ENCODE measurements around the gene FOXO1. TPM values are rescaled to one million over a fixed set of nuclear protein-coding genes. Genes with fewer than 3 reads are reported as not detected.

FOXO1 gene
- total RNA-seq, 2 donors from 2014 or later, result 41.7 to 60.9 TPM

DNA sequence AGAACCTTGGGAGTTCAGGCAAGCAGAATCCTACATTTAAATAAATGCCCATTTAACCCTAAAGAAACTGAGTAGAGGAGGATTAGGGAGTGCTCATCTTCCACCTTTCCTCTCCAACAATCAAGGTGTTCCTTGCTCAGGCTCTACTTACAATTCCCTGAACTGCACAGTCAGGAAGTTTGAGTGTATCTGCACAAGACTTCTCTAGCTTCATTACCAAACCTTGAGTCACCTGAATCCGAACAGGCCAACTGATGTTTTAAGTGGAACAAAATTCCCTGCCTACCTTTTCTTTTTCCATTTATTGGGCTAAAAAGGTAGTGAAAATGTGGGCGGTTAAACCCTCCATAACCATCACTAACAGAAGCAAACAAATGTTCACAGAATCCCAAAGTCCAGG, 78.3 kb downstream of the FOXO1 start:
- no peak for ATAC-seq (ENCODE audit: insufficient number of reproducible peaks, low FRiP score, low read depth)
- peaks cover 21 to 56% of the 10 kb centered on the region in 2 donors for H3K4me1 ChIP-seq (ENCODE audit: control insufficient read depth in 1 of 2, low read depth in 2 of 2)
- no peak overlapping the region for H3K27ac ChIP-seq
- H3K27me3 ChIP-seq (replicated peaks; ENCODE audit: insufficient read depth), result no peaks in the 10 kb centered on the region
- DNase-seq (ENCODE audit: low spot score), result no peak
- H3K4me3 ChIP-seq, result no peak overlapping the region
- no peaks in the 10 kb centered on the region for H3K9me3 ChIP-seq
- TF ChIP-seq, protein P1, sequence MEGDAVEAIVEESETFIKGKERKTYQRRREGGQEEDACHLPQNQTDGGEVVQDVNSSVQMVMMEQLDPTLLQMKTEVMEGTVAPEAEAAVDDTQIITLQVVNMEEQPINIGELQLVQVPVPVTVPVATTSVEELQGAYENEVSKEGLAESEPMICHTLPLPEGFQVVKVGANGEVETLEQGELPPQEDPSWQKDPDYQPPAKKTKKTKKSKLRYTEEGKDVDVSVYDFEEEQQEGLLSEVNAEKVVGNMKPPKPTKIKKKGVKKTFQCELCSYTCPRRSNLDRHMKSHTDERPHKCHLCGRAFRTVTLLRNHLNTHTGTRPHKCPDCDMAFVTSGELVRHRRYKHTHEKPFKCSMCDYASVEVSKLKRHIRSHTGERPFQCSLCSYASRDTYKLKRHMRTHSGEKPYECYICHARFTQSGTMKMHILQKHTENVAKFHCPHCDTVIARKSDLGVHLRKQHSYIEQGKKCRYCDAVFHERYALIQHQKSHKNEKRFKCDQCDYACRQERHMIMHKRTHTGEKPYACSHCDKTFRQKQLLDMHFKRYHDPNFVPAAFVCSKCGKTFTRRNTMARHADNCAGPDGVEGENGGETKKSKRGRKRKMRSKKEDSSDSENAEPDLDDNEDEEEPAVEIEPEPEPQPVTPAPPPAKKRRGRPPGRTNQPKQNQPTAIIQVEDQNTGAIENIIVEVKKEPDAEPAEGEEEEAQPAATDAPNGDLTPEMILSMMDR (IDR thresholded peaks at IDR 0.05), result no peak
- no peaks in the 10 kb centered on the region for H3K36me3 ChIP-seq

DNA sequence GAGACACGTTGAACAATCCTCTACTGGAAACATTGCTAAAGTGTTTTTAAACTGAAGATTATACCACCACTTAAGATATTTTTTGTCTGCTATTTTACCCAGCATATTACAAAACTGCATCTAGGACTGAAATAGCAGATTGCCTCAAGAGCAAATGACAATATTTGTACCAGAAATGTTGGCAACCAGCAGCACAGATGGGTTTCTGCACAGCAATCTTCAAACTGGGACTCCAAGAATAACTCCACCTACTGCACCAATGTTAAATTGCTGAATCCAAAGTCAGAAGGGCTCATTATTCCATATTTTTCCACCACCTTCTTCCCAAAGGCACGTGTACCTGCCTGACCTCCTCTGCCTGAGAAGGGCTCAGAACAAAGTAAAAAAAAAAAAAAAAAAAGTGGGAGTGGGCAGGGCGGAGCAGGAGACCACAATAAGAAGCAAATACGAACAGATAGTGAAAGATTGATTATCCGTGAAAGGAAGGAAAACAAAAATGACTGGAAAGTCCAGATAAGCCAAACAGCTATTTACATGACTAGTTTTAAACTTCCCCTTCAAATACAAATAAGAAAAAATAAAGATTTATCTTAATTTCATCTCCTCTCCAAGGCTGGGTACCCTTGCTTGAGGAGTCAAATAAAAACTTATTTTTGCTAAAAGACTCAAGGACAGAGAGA, 79.4 kb downstream of the FOXO1 start:
- ATAC-seq (ENCODE audit: insufficient number of reproducible peaks, low FRiP score, low read depth), result no peak
- DNase-seq (ENCODE audit: low spot score), result no peak
- peaks cover 21 to 56% of the 10 kb centered on the region in 2 donors for H3K4me1 ChIP-seq (ENCODE audit: control insufficient read depth in 1 of 2, low read depth in 2 of 2)
- no peaks in the 10 kb centered on the region for H3K36me3 ChIP-seq
- no peak overlapping the region for H3K27ac ChIP-seq
- H3K4me3 ChIP-seq, result no peak overlapping the region
- no peaks in the 10 kb centered on the region for H3K9me3 ChIP-seq
- no peaks in the 10 kb centered on the region for H3K27me3 ChIP-seq (replicated peaks; ENCODE audit: insufficient read depth)
- TF ChIP-seq, protein P1 (IDR thresholded peaks at IDR 0.05), result no peak

DNA sequence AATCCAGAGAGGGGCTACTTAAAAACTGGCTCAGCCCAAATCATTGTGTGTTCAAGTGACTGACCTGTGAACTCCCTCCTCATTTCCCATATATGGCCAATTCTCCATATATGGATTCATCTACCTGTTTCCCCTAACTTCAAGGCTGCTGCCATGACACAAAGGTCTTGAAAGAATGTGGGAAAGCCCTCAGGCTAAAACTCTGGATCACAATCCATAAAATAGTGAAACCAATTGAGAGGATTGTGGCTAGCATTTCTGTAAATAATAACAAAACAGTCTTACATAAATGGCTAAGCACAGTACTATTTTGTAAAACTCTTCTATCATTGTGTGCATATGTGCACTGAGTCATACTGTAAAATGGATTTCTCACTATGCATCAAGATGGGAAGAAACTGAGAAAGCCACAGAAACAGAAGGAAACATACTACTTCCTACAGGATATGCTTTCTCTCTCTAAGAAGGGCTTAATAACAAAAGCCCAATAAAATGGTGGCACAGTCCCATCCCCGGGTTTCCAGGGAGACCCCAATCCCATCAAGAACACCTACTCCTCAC, 80.5 kb downstream of the FOXO1 start:
- no peaks in the 10 kb centered on the region for H3K36me3 ChIP-seq
- DNase-seq (ENCODE audit: low spot score), result no peak
- H3K4me3 ChIP-seq, result no peak overlapping the region
- no peak for ATAC-seq (ENCODE audit: insufficient number of reproducible peaks, low FRiP score, low read depth)
- H3K27ac ChIP-seq, result no peak overlapping the region
- H3K4me1 ChIP-seq (ENCODE audit: control insufficient read depth in 1 of 2, low read depth in 2 of 2), result peaks cover 21 to 56% of the 10 kb centered on the region in 2 donors
- TF ChIP-seq, protein P1 (IDR thresholded peaks at IDR 0.05), result no peak
- no peaks in the 10 kb centered on the region for H3K27me3 ChIP-seq (replicated peaks; ENCODE audit: insufficient read depth)
- no peaks in the 10 kb centered on the region for H3K9me3 ChIP-seq

DNA sequence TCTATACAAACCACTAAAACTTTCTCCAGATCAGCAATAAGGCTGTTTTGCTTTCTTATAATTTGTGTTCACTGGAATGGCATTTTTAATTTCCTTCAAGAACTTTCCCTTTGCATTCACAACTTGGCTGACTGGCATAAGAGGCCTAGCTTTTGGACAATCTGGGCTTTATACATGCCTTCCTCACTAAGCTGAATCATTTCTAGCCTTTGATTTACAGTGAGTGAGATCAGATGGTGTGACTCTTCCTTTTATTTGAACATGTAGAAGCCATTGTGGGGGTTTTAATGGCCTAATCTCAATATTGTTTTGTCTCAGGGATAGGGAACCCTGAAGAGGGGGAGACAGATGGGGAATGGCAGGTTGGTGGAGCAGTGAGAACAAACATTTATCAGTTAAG, 82.7 kb downstream of the FOXO1 start:
- TF ChIP-seq, protein P1 (IDR thresholded peaks at IDR 0.05), result no peak
- no peak overlapping the region for H3K27ac ChIP-seq
- no peak for DNase-seq (ENCODE audit: low spot score)
- ATAC-seq (ENCODE audit: insufficient number of reproducible peaks, low FRiP score, low read depth), result no peak
- H3K4me3 ChIP-seq, result no peak overlapping the region
- H3K27me3 ChIP-seq (replicated peaks; ENCODE audit: insufficient read depth), result no peaks in the 10 kb centered on the region
- H3K36me3 ChIP-seq, result no peaks in the 10 kb centered on the region
- peaks cover 18 to 51% of the 10 kb centered on the region in 2 donors for H3K4me1 ChIP-seq (ENCODE audit: control insufficient read depth in 1 of 2, low read depth in 2 of 2)
- no peaks in the 10 kb centered on the region for H3K9me3 ChIP-seq

DNA sequence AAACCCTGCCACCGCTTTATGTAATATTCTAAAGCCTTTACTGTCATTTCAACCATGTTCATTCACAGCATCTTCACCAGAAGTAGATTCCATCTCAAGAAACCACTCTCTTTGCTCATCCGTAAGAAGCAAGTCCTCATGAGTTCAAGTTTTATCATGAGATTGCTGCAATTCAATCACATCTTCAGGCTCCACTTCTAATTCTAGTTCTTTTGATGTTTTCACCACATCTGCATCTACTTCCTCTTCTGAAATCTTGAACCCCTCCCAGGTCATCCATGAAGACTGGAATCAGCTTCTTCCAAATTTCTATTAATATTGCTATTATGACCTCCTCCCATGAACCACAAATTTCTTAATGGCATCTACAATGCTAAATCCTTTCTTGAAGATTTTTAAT, 83.9 kb downstream of the FOXO1 start:
- TF ChIP-seq, protein P1 (IDR thresholded peaks at IDR 0.05), result no peak
- no peak for DNase-seq (ENCODE audit: low spot score)
- no peak for ATAC-seq (ENCODE audit: insufficient number of reproducible peaks, low FRiP score, low read depth)
- Histone ChIP-seq H3K4me1 (ENCODE audit: control insufficient read depth in 1 of 2, low read depth in 2 of 2) (peaks cover 21 to 51% of the 10 kb centered on the region in 2 donors), H3K9me3 (no peaks in the 10 kb centered on the region), H3K27ac (no peak overlapping the region), H3K27me3 (replicated peaks; ENCODE audit: insufficient read depth) (no peaks in the 10 kb centered on the region), H3K4me3 (no peak overlapping the region), H3K36me3 (no peaks in the 10 kb centered on the region)

All from thoracic aorta (tissue), 2 donors.